Measurements from ENCODE around the gene SLC16A5.
"Not testable (repeated sequence)": the region's sequence is repeated elsewhere in the genome, so short reads cannot be mapped to it uniquely, and the experiment has no call there.

SLC16A5 gene

GRCh38 chr17:75087558-75088453 lies at the start of gene SLC16A5:
Gene SLC16A5, plus strand, starts transcription at chr17:75087954. Its CDS starts 5,683 bp downstream, at chr17:75093637.
- DNase-seq = peak; percentile 87 to 89

- no peak for DNase-seq
Measured at GRCh38 chr17:75039238-75039637, 48.5 kb upstream of the SLC16A5 start.

GRCh38 chr17:75041656-75042280 lies 46.0 kb upstream of the SLC16A5 start:
- no peak for DNase-seq

GRCh38 chr17:75043789-75044188 lies 44.0 kb upstream of the SLC16A5 start:
- DNase-seq = not testable (repeated sequence)

- no peak for DNase-seq
Measured at GRCh38 chr17:75044716-75045115, 43.0 kb upstream of the SLC16A5 start.

- DNase-seq = not testable (repeated sequence)
Measured at GRCh38 chr17:75045946-75046406, 41.8 kb upstream of the SLC16A5 start.

GRCh38 chr17:75046407-75047289 lies 41.1 kb upstream of the SLC16A5 start, which contains the start of the genes ATP5PD and KCTD2:
Gene ATP5PD, minus strand, starts transcription at chr17:75046969. Its CDS starts 4,319 bp downstream, at chr17:75042650.
Gene KCTD2, plus strand, starts transcription at chr17:75047225. Its CDS starts 26 bp downstream, at chr17:75047251.
- peak; percentile 86 to 95 for DNase-seq

- DNase-seq = no peak
Measured at GRCh38 chr17:75047398-75048098, 40.2 kb upstream of the SLC16A5 start.

GRCh38 chr17:75048249-75048878 lies 39.4 kb upstream of the SLC16A5 start:
- DNase-seq = no peak

- no peak for DNase-seq
Measured at GRCh38 chr17:75049057-75049456, 38.7 kb upstream of the SLC16A5 start.

- no peak for DNase-seq
Measured at GRCh38 chr17:75049706-75050105, 38.0 kb upstream of the SLC16A5 start.

GRCh38 chr17:75051941-75052340 lies 35.8 kb upstream of the SLC16A5 start:
- DNase-seq = no peak

GRCh38 chr17:75059369-75060345 lies 28.1 kb upstream of the SLC16A5 start:
- DNase-seq = peak in 1 of 2 experiments; percentile 10

GRCh38 chr17:75060434-75061054 lies 27.2 kb upstream of the SLC16A5 start:
- no peak for DNase-seq

GRCh38 chr17:75061055-75061438 lies 26.7 kb upstream of the SLC16A5 start:
- no peak for DNase-seq

- DNase-seq = no peak
Measured at GRCh38 chr17:75061618-75062017, 26.1 kb upstream of the SLC16A5 start.

GRCh38 chr17:75063201-75063600 lies 24.6 kb upstream of the SLC16A5 start:
- DNase-seq = no peak

GRCh38 chr17:75063626-75064025 lies 24.1 kb upstream of the SLC16A5 start:
- no peak for DNase-seq

- DNase-seq = no peak
Measured at GRCh38 chr17:75064040-75064439, 23.7 kb upstream of the SLC16A5 start.

GRCh38 chr17:75064460-75064859 lies 23.3 kb upstream of the SLC16A5 start:
- DNase-seq = no peak
